ENCODE measurements around the gene MS4A7.

GRCh38 chr11:60431251-60431650 lies 52.9 kb downstream of the MS4A7 start:
- TF ChIP-seq, protein P1, sequence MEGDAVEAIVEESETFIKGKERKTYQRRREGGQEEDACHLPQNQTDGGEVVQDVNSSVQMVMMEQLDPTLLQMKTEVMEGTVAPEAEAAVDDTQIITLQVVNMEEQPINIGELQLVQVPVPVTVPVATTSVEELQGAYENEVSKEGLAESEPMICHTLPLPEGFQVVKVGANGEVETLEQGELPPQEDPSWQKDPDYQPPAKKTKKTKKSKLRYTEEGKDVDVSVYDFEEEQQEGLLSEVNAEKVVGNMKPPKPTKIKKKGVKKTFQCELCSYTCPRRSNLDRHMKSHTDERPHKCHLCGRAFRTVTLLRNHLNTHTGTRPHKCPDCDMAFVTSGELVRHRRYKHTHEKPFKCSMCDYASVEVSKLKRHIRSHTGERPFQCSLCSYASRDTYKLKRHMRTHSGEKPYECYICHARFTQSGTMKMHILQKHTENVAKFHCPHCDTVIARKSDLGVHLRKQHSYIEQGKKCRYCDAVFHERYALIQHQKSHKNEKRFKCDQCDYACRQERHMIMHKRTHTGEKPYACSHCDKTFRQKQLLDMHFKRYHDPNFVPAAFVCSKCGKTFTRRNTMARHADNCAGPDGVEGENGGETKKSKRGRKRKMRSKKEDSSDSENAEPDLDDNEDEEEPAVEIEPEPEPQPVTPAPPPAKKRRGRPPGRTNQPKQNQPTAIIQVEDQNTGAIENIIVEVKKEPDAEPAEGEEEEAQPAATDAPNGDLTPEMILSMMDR (IDR thresholded peaks at IDR 0.05): no peak
- TF ChIP-seq EP300 (IDR thresholded peaks at IDR 0.05): no peak
- TF ChIP-seq POLR2AphosphoS5 (IDR thresholded peaks at IDR 0.05): no peak

Measured in stomach (tissue), 4 donors.